HepG2 (cell line): ENCODE results near the gene PIK3R3. TPM values are rescaled to one million over a fixed set of nuclear protein-coding genes. Genes with fewer than 3 reads are reported as not detected.
A peak's percentile ranks its signal among the peaks of the same experiment; 100 is the strongest.

Source experiments
- ATAC-seq: fragments of 200-7000 bp; cut with Tn5 transposase; 3 replicates; pipeline ENCODE4 v1.9.1; 2020; ENCODE audit warnings: mild to moderate bottlenecking, moderate library complexity
- BruUV-seq: library from RNA; stranded (reverse); fragments of 400-500 nt; replicated peaks from 2 replicates; lab custom pipeline; 2021; lab: Mats Ljungman, UMichigan
- CTCF ChIA-PET: fragments of 300-600 bp; formaldehyde crosslinking; extraction: SDS; loops from one replicate; lab custom pipeline; 2021; ENCODE audit warnings: low total read pairs, inconsistent platforms, low intra/inter-chr PET ratio; lab: Yijun Ruan, JAX
- POLR2A ChIA-PET: fragments of 350-600 bp; sonication (Branson Sonifier 250); formaldehyde crosslinking; loops from one replicate; lab custom pipeline; 2020; ENCODE audit warnings: antibody characterized with exemption, inconsistent platforms; lab: Yijun Ruan, JAX
- DNase-seq: peaks from one replicate; pipeline ENCODE4 v3.0.0-alpha.2; 2015; ENCODE audit warnings: low spot score
- FAIRE-seq: peaks from 3 replicates; lab custom pipeline; 2011; peaks lifted over from hg19 to GRCh38; lab: Jason Lieb, UNC
- H2AFZ ChIP-seq: one replicate; pipeline ENCODE4 v1.6.1; 2011; ENCODE audit warnings: low read length, inconsistent platforms
- H3K27ac ChIP-seq: fragments of 300-600 bp; 3 replicates; pipeline ENCODE4 v1.8.0; 2011; ENCODE audit warnings: mixed run types, mild to moderate bottlenecking, mixed read lengths, low read length, inconsistent platforms; ENCODE audit not compliant: insufficient read depth; ENCODE audit errors: extremely low read length
- H3K27me3 ChIP-seq, 2 experiments: fragments of 200-600 bp in 1 of 2; 2 replicates in 1 of 2; 3 replicates in 1 of 2; pipeline versions ENCODE4 v1.6.0 to v1.8.0; 2011; ENCODE audit warnings: low read length in 2 of 2, mild to moderate bottlenecking in 2 of 2, moderate library complexity in 2 of 2, inconsistent platforms in 1 of 2; ENCODE audit not compliant: insufficient read depth in 2 of 2, control insufficient read depth in 1 of 2
- H3K36me3 ChIP-seq, 2 experiments: fragments of 200-600 bp in 1 of 2; replicated peaks in 1 of 2; 2 replicates in 1 of 2; 3 replicates in 1 of 2; pipeline versions ENCODE4 v1.5.1 to v1.8.0; 2011; ENCODE audit warnings: low read length in 2 of 2, inconsistent platforms in 1 of 2; ENCODE audit not compliant: insufficient read depth in 2 of 2, control insufficient read depth in 1 of 2
- H3K4me1 ChIP-seq: 2 replicates; pipeline ENCODE4 v1.5.1; 2012; ENCODE audit warnings: low read length, inconsistent platforms; ENCODE audit not compliant: insufficient read depth
- H3K4me2 ChIP-seq: 2 replicates; pipeline ENCODE4 v1.6.0; 2011; ENCODE audit warnings: low read depth, low read length, inconsistent platforms
- H3K4me3 ChIP-seq, 3 experiments: fragments of 200-600 bp in 1 of 3; sonication (generic), shearing (Covaris generic) in 1 of 3; replicated peaks in 1 of 3; 2 replicates each; pipeline ENCODE4 v1.5.1; 2011 to 2016; ENCODE audit warnings: low read length in 3 of 3, inconsistent platforms in 2 of 3, low read depth in 2 of 3, mild to moderate bottlenecking in 2 of 3, control low read depth in 1 of 3, mixed read lengths in 1 of 3; ENCODE audit not compliant: insufficient read depth in 1 of 3
- H3K79me2 ChIP-seq: one replicate; pipeline ENCODE4 v1.6.1; 2011; ENCODE audit warnings: low read length, inconsistent platforms; ENCODE audit not compliant: insufficient read depth
- H3K9ac ChIP-seq: 2 replicates; pipeline ENCODE4 v1.6.0; 2011; ENCODE audit warnings: mild to moderate bottlenecking, low read depth, low read length, inconsistent platforms; ENCODE audit not compliant: insufficient read depth
- H3K9me3 ChIP-seq: 2 replicates; pipeline ENCODE4 v1.5.1; 2012; ENCODE audit warnings: mild to moderate bottlenecking, low read length
- H4K20me1 ChIP-seq: 2 replicates; pipeline ENCODE4 v1.6.0; 2011; ENCODE audit warnings: inconsistent platforms, mild to moderate bottlenecking, low read length, moderate library complexity; ENCODE audit not compliant: insufficient read depth
- CBX1 ChIP-seq: IDR thresholded peaks from one replicate; pipeline ENCODE4 v1.6.1; 2016; ENCODE audit warnings: antibody characterized with exemption, low read depth
- CREM ChIP-seq, 2 experiments: sonication (generic) in 1 of 2; formaldehyde crosslinking in 1 of 2; IDR thresholded peaks; 2 replicates each; pipeline versions ENCODE4 v1.4.0 to v1.6.1; 2016 to 2020; ENCODE audit warnings: antibody characterized with exemption in 1 of 2, mild to moderate bottlenecking in 1 of 2, missing genetic modification reagents in 1 of 2
- GATA4 ChIP-seq: sonication (generic); IDR thresholded peaks from 2 replicates; pipeline ENCODE4 v1.6.1; 2016; ENCODE audit warnings: antibody characterized with exemption, low read depth, borderline replicate concordance
- TAF1 ChIP-seq: sonication (generic); formaldehyde crosslinking; IDR thresholded peaks from 2 replicates; pipeline ENCODE4 v1.4.0; 2020; ENCODE audit warnings: missing genetic modification reagents
- YEATS2 ChIP-seq: sonication (generic); formaldehyde crosslinking; IDR thresholded peaks from 2 replicates; pipeline ENCODE4 v1.4.0; 2020; ENCODE audit warnings: missing genetic modification reagents, borderline replicate concordance
- ZBTB1 ChIP-seq: sonication (generic); formaldehyde crosslinking; IDR thresholded peaks from 2 replicates; pipeline ENCODE4 v1.4.0; 2020; ENCODE audit warnings: missing genetic modification reagents, borderline replicate concordance
- ZBTB3 ChIP-seq: sonication (generic); formaldehyde crosslinking; IDR thresholded peaks from 2 replicates; pipeline ENCODE4 v1.4.0; 2020; ENCODE audit warnings: low read depth, mild to moderate bottlenecking, moderate library complexity, missing genetic modification reagents, borderline replicate concordance
- ZNF326 ChIP-seq: sonication (generic); formaldehyde crosslinking; IDR thresholded peaks from 2 replicates; pipeline ENCODE4 v1.4.0; 2020; ENCODE audit warnings: missing genetic modification reagents, borderline replicate concordance
- ZNF354B ChIP-seq: sonication (generic); formaldehyde crosslinking; IDR thresholded peaks from 2 replicates; pipeline ENCODE4 v1.8.0; 2022; ENCODE audit warnings: mild to moderate bottlenecking, missing genetic modification reagents
- ZZZ3 ChIP-seq: sonication (generic); formaldehyde crosslinking; IDR thresholded peaks from 2 replicates; pipeline ENCODE4 v1.4.0; 2020; ENCODE audit warnings: missing genetic modification reagents, mild to moderate bottlenecking, borderline replicate concordance
- WGBS: methylation state at CpG from one replicate; pipeline ENCODE4 v1.1.6; 2017; ENCODE audit warnings: low lambda C conversion rate; 5-methylcytosine and 5-hydroxymethylcytosine counted together
- in situ Hi-C: cut with HindIII; loops from 2 replicates; pipeline ENCODE4 v1.10.0; 2017; ENCODE audit warnings: low pct_unique_long_range_greater_than_20kb; ENCODE audit not compliant: extremely low pct_ligation_motif_present
- intact Hi-C: fragments of 100-400 bp; cut with micrococcal nuclease; formaldehyde crosslinking; loops from one replicate; pipeline ENCODE4 v1.10.0; 2022; ENCODE audit not compliant: unreplicated experiment
- polyA plus RNA-seq, 8 experiments: library from polyadenylated mRNA; depleted of rRNA in 3 of 8; stranded (reverse) in 7 of 8; unstranded in 1 of 8; fragments of >200 nt; fragmentation: Illumina TruSeq in 4 of 8; extraction: Trizol in 4 of 8; gene quantifications; 2 replicates each; pipeline versions ENCODE4 v1.2.1 to v1.2.3, GENCODE V29; 2011 to 2016; ENCODE audit warnings: low read depth in 4 of 8, missing spikeins in 1 of 8, mixed read lengths in 1 of 8; ENCODE audit not compliant: insufficient read depth in 1 of 8
- total RNA-seq, 5 experiments: library from RNA; depleted of rRNA; stranded (reverse); fragments of >200 nt; fragmentation: Illumina TruSeq; extraction: Trizol; gene quantifications; 2 replicates each; pipeline ENCODE4 v1.2.3, GENCODE V29; 2016; ENCODE audit warnings: low read depth in 1 of 5
- TF ChIP-seq, protein P1 (sequence below), 2 experiments: sonication (generic) in 1 of 2; formaldehyde crosslinking in 1 of 2; IDR thresholded peaks; 2 replicates each; pipeline versions ENCODE4 v1.4.0 to v1.6.1; 2016 to 2020; ENCODE audit warnings: borderline replicate concordance in 1 of 2, low read depth in 1 of 2, mild to moderate bottlenecking in 1 of 2, missing genetic modification reagents in 1 of 2

PIK3R3 gene
- total and polyA plus RNA-seq, 2 of the 13 experiments (the other 11 are each of a cell fraction or from before 2014, with no cell fraction given), result 0.37 to 6.9 TPM

DNA sequence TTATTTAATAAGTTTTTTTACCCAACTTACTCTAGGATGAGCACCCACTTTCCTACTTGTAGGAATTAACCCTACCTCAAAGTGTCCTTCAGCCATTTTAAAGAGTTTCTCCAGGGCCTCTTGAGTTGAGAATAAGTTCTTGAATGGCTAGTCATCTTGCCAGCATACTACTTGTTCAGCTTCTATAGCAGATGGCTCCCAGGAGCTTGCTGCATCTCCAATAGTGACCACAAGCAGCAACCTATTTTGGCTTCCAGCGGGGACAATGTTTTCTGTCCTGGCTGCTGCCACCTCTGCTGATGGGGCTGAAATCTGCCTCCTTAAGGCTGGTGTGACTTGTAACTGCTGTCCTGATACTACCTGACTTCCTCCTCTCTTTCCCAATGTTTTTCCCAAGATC lies 20.8 kb upstream of the PIK3R3 start:
- H3K4me3 ChIP-seq, result no peak overlapping the region
- H2AFZ ChIP-seq, result no peak overlapping the region
- H3K4me1 ChIP-seq, result peaks cover 22% of the 10 kb centered on the region
- CTCF ChIA-PET, result no interaction called here
- H3K9me3 ChIP-seq, result no peaks in the 10 kb centered on the region
- no TSS peak for BruUV-seq
- no peak for TF ChIP-seq GATA4
- TF ChIP-seq CBX1, result no peak
- TF ChIP-seq TAF1 (CRISPR knock-in tag), result no peak
- TF ChIP-seq ZBTB3 (CRISPR knock-in tag), result no peak
- TF ChIP-seq ZNF354B (CRISPR knock-in tag), result no peak
- TF ChIP-seq ZZZ3 (CRISPR knock-in tag), result no peak
- no peak for TF ChIP-seq YEATS2 (CRISPR knock-in tag)
- no peak for TF ChIP-seq ZBTB1 (CRISPR knock-in tag)
- TF ChIP-seq ZNF326 (CRISPR knock-in tag), result no peak
- TF ChIP-seq CREM (IDR thresholded peaks at IDR 0.05), result no peak
- no peak for TF ChIP-seq CREM (CRISPR knock-in tag; IDR thresholded peaks at IDR 0.05)
- TF ChIP-seq, protein P1, sequence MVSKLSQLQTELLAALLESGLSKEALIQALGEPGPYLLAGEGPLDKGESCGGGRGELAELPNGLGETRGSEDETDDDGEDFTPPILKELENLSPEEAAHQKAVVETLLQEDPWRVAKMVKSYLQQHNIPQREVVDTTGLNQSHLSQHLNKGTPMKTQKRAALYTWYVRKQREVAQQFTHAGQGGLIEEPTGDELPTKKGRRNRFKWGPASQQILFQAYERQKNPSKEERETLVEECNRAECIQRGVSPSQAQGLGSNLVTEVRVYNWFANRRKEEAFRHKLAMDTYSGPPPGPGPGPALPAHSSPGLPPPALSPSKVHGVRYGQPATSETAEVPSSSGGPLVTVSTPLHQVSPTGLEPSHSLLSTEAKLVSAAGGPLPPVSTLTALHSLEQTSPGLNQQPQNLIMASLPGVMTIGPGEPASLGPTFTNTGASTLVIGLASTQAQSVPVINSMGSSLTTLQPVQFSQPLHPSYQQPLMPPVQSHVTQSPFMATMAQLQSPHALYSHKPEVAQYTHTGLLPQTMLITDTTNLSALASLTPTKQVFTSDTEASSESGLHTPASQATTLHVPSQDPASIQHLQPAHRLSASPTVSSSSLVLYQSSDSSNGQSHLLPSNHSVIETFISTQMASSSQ (IDR thresholded peaks at IDR 0.05; ENCODE audit: low read depth), result no peak
- TF ChIP-seq, protein P1 (CRISPR knock-in tag; IDR thresholded peaks at IDR 0.05; ENCODE audit: borderline replicate concordance), result no peak
- 100% methylated on average over 1 of the region's 1 CpG for WGBS
- POLR2A ChIA-PET, result no interaction called here
- H3K27ac ChIP-seq, result no peak overlapping the region
- FAIRE-seq (no peak), DNase-seq (no peak), ATAC-seq (peak; percentile 26; the same call in 2 of the 3 replicates)
- H4K20me1 ChIP-seq, result no peaks in the 10 kb centered on the region
- in situ Hi-C loops, result no loop called here
- intact Hi-C loops, result no loop called here
- no peak overlapping the region for H3K9ac ChIP-seq
- no peaks in the 10 kb centered on the region for H3K79me2 ChIP-seq
- no peaks in the 10 kb centered on the region; a peak in 1 of 5 replicates for H3K36me3 ChIP-seq
- H3K27me3 ChIP-seq, result no peaks in the 10 kb centered on the region
- no peak overlapping the region for H3K4me2 ChIP-seq
